Gastroesophageal sphincter (tissue), 3 donors: ENCODE results near the gene CCDC9.

Experiments
- CTCF ChIP-seq, 4 experiments: fragments of 200-600 bp in 2 of 4; fragments of 450-650 bp in 2 of 4; sonication (generic) in 1 of 4; IDR thresholded peaks; one replicate each; pipeline ENCODE4 v1.5.1; 2017 to 2019; ENCODE audit warnings: antibody characterized with exemption in 4 of 4, mild to moderate bottlenecking in 2 of 4, moderate library complexity in 2 of 4
- EP300 ChIP-seq: sonication (generic); formaldehyde crosslinking; IDR thresholded peaks from one replicate; pipeline ENCODE4 v1.6.1; 2017; ENCODE audit warnings: antibody characterized with exemption, mild to moderate bottlenecking
- POLR2A ChIP-seq, 2 donors: fragments of 450-650 bp; IDR thresholded peaks; one replicate each; pipeline ENCODE4 v1.6.1; 2017; ENCODE audit warnings: antibody characterized with exemption in 2 of 2, mild to moderate bottlenecking in 2 of 2, moderate library complexity in 1 of 2
- POLR2AphosphoS5 ChIP-seq: sonication (generic); formaldehyde crosslinking; IDR thresholded peaks from one replicate; pipeline ENCODE4 v1.6.1; 2017; ENCODE audit warnings: antibody characterized with exemption

DNA sequence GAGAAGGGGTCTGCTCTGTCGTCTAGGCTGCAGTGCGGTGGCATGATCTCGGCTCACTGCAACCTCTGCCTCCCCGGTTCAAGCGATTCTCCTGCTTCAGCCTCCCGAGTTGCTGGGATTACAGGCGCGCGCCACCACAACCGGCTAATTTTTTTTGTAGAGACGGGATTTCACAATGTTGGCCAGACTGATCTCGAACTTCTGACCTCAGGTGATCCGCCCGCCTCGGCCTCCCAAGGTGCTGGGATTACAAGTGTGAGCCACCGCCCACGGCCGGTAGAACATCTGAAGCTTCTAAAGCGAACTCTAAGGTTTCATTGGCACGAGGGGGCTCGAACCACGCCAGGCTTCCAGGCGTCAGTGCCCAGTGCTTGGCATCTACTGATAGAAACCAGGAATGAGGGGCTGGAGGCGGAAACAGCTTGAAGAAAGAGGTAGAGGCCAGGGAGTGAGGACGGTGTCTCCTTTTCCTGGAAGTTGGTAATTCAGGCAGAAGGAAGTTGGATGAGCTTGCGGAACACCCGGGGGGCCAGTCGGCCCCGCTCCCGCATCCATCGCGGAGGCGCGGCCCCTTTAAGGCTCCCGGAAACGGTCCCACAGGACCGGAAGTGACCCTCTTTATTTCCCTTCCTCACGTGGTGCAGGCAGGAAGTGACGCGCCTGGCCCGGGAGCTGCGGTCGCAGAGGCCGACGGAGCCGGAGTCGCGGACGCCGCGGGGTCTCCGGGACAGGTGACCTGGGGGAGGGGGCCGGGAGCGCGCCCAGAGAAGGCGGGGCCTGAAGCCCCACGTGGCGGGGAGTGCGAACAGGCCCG, at the start of gene CCDC9:
- TF ChIP-seq CTCF (IDR thresholded peaks at IDR 0.05), result no peak
- TF ChIP-seq POLR2A (IDR thresholded peaks at IDR 0.05), result peak; percentile 83 to 95
- TF ChIP-seq POLR2AphosphoS5, result peak; percentile 94
- no peak for TF ChIP-seq EP300
